ENCODE measurements around the gene C1orf226.

- no peak for TF ChIP-seq CTCF (IDR thresholded peaks at IDR 0.05; ENCODE audit: low read depth, low read length, missing input control)
- TF ChIP-seq EGR1 (IDR thresholded peaks at IDR 0.05; ENCODE audit: low read depth in 2 of 2) = no peak
- TF ChIP-seq REST (IDR thresholded peaks at IDR 0.05) = no peak
- no peak for TF ChIP-seq YY1 (IDR thresholded peaks at IDR 0.05)
Observed at GRCh38 chr1:162383516-162383915, 2.0 kb downstream of the C1orf226 start.

Data from liver (tissue), 3 donors.